COLO829 (cell line): Measurements from ENCODE around the gene SEPTIN1.
"Not testable (repeated sequence)": the region's sequence is repeated elsewhere in the genome, so short reads cannot be mapped to it uniquely, and the experiment has no call there.

Source experiments
- DNase-seq: peaks from one replicate; pipeline ENCODE4 v3.0.0; 2012; ENCODE audit warnings: low spot score

SEPTIN1 gene

DNA sequence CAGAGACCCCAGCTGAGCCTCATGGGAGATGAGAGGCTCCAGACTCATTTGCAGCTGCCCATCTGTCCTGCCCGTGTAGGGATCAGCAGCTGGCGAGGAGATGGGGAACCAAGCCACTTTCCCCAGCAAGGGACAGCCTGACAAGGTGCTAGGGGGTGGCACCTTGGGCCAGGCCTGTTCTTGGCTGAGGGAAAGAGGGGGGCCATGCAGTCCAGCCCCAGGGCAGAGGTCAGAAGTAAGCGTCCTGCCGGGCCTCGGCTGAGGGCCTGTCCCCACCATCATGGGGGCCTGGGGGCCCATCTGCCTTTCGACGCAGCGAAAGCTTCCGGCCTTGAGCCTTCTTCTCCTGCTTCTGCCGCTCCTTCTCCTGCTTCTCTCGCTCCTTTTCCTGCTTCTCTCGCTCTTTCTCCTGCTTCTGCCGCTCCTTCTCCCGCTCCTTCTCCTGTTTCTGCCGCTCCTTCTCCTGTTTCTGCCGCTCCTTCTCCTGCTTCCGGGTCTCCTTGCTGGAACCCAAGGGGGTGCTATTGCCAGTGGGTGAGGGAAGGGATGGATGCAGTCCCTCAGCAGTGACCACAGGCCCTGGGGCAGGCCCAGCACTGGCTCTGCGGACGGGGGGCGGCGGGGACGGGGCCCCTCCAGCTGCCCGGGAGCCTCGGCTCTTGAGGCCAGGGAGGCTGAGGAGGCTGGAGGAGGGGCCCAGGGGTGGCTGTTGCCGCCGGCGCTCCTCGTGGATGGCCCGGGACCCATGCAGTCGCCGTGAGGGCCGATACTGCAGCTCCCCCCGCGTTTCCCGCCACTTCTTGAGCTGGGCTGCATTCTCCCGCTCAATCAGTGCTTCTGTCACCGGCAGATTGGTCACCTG, 24.4 kb downstream of the SEPTIN1 start:
- no peak for DNase-seq

DNA sequence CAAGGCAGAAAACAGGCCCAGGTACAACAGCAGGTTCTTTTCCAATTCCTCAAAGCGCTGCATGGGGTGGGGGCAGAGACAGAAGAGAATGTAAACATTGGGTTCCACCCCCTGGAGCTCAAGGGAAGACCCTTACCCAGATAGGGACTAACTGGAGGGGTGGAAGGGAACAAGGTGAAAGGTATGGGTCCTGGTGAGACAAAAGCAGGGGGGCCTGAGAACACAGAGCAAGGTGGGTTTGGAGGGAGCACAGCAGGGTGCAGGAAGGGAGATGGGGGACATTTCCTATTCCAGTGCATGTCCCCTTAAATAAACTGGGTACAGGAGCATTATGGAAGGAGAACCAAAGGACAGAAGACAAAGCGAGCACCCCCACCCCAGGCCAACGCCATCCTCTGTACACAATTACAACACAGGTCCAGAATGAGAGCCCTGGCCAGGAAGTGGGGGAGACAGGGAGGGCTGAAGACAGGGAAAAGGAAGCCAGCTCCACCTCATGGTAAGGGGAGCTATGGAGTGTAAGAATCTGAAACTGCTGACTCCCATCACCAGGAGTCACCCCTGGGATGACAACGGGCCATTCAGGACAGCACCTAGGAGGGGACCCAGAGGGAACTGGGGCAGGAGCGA, 25.2 kb downstream of the SEPTIN1 start:
- DNase-seq, result no peak

DNA sequence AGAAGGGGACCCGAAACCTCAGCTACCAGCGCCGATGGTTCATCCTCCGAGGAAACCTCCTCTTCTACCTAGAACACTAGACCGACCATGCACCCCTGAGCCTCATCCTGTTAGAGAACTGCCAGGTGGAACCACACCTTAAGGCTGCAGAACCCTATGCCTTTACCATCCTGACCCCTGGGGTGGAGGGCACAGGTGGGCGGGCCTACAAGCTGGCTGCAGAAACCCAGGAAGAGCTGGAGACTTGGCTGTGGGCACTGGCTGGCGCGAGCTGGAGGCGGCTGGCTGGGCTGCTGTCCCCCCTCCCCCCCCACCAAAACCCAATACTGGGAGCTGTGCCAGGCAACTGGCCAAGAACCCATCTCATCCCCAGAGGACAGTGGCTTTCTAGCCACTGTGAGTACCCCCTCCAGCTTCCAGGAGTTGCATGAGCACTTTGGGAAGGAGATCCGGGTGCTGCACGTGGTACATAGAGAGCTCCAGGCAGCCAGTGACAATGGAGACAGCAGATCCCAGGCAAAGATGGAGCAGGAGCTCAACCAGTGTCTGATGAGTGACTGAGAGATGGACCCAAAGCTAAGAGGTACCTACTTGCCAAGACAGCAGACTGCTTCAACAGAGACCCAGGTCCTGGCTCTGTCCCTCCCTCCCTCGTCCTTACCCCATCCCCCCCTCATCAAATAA, 25.8 kb downstream of the SEPTIN1 start:
- DNase-seq, result no peak

DNA sequence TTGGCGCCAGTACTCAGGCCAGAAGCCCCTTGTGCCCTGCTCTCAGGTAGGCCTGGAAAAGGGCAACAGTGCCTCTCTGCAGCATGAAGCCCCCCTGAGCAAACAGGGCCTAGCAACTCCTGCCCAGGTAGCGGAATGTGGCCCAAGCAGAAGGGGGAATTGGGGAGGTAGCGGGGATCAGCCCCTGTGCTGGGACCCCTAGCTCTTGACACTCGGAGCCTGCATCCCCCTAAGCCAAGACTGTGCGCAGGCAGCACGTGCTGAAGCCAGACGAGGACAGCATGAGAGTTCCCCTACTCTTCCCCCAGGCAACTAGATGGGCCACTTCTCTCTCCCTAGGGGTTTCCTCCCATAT, 26.4 kb downstream of the SEPTIN1 start:
- no peak for DNase-seq

DNA sequence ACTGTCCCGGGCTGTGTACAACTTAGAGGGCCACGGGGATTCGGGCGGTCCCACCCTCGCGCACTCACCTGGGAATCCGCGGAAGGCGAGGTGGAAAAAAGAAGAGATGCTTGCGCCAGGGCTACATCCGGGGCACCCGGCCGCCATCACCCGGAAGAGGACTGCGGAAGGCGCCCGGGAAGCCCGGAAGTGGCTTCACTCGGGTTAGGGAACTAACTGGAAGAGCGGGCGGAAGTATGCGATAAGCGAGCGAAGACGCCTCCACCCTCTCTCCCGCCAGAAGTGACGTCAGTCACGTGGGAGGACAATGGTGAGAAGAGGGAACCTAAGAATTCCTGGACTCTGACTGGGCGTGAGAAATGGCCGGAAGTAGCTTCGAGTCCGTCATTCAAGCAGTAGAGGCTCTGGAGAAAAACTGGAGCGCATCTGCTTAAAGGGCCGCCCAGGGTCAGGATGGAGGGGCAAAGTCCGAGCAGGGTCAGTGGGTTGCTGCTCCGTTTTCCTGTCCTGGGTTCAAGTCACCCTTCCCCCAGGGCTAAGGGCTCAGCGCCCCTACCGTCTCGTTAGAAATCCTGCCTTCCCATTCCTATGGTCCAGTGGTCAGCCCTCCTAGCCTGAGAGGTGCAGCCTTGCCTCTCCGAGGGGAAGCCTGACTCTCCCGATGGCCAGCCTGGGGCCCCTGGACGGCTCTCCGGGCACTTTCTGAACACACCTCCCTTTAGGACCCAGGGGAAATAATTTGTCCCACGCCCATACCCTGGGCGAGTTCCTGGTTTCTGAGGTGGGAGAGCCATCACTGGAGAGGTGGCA, 27.0 kb downstream of the SEPTIN1 start, which contains the start of gene CD2BP2:
Gene CD2BP2, minus strand, starts transcription at position 165 of the 810 bp plus-strand sequence. CDS start 627 bp downstream, outside the sequence.
- peak; percentile 95 for DNase-seq

DNA sequence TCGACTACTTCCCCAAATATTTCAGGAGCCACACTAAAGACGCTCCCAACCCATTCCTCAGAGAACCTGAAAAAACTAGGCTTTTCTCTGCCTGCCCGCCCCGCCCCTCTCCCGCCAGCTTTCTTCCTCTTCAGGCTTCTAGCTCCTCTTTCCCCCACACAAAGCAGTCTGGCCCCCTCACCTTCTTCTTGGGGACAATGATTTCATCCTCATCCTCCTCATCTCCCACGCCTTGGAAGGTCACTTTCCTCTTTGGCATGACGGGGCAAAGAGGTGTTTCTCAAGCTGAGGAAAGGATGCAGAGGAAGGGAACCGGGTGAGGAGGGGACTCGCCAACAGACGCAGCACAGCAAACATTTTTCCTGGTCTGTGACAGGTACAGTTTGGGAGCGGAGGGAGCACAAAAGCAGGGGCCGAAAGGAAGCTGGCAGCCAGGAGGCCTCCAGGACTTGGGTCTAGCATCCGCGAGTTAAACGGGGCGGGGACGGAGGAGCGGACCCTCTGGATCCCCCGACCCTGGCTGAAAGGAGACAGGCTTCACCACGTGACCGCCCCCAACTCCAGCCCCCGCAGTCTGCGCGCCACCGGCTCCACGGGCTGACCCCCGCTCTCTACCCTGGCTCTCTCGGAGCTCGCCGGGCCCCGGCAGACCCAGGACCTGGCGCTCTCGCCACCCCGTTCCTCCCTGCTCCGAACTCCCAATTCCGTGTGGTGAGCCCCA, 27.8 kb downstream of the SEPTIN1 start:
- no peak for DNase-seq

DNA sequence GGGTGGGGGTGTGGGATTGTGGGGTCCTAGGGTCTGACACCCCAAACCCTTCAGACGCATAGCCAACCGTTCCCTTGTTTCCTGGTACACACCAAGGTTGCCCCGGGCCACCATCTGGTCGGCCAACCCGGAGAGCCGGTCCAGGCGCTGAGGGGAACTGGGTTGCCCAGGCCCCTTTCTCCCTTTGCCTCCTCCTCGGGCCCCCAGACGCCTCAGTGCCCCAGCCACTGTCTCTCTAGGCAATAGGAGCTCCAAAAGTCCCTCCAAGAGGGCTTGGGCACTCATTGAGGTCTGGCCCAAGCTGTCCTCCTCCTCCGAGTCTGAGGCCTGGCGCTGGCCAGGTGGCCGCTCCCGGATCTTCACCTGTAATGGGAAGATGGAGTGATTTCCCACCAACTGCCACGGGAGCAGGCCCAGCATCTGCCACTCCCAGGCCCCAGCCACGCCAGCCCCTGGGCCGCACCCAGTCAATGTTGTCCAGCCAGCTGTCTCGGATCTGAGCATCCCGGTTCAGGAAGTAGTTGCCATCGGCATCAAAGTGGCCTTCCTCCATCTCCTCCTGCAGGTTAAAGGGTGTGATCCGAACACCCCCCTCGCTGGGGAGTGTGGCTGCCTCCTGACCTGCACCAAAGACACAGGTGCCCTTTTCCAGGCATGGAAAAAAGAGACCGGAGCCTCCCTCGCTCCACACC, 28.8 kb downstream of the SEPTIN1 start:
- DNase-seq, result no peak

DNA sequence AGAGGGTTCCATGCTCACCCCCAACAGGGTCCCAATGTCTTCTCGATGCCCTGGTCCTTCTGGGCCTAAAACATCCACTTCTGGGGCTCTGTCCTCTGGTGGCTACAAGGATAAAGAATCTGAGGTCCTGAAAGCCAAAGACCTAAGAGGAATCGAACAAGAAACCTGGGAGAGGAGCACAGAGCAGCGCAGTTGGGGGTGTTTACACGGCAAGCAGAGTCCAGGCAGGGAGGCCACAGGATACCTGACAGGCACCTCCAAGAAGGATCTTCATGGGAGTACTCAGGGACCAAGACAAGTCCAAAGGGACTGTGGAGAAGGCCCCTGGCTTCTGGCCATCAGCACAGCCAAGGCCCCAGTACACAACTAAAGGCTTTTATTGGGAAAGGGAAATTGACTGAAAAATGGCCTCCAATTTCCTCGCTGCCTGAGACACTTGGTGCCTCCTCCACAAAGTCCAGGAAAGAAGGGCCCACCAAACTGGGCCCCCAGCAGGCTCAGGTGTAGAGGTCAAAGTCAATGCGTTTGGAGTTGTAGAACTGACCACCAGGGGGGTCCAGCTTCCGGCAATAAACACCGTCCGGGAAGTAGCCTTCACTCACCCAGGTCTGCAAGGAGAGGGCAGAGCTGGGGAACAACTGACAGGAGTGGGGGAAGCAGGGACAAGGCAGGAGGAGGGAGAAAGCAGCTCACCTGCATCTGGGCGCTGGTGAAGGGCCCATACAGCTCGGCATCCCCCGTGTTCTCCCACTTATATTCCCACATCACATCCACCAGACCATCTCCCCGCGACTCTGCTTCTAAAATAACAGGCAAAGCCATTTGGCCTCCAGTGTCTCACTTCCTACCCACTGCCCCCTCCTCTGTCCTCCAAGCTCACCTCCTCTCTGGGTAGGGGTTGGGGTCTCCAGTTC, 29.6 kb downstream of the SEPTIN1 start:
- DNase-seq, result no peak

DNA sequence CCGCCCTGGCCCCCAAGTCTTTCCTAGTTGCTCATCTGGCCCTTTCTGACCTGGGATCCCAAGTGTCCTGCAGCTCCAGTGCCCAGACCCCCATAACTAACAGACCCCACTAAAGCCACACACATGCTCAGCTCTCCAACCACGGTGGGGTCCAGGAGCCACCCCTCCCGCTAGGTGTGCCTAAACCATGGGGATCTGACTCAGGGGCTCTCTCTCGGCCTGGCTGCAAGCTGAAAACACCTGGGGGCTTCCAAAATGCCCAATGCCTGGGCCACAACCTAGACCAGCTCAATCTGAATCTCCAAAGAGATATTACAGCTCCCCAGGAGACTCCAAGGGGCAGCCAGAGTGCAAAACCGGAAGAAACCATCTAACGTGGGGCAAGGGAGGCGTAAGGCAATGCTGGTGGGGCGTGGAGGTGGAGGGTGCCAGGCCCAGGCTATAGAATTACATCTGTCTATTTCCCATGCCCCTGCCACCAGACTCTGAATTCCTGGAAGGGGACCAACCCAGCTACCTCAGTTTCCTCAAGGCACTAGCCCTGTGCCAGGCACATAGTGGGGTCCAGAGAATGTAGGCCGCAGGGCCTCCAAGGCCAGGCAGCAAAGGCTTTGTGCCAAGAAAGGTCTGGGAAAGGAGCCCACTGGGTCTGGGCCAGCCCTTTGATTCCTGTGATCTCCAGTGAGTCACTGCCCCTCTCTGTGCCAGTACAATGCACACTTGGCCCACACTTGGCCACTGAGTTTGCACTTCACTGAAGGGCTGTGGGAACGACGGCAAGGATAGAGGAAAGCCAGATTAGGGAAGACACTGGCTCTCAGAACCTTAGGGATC, 30.6 kb downstream of the SEPTIN1 start:
- peak; percentile 62 for DNase-seq

DNA sequence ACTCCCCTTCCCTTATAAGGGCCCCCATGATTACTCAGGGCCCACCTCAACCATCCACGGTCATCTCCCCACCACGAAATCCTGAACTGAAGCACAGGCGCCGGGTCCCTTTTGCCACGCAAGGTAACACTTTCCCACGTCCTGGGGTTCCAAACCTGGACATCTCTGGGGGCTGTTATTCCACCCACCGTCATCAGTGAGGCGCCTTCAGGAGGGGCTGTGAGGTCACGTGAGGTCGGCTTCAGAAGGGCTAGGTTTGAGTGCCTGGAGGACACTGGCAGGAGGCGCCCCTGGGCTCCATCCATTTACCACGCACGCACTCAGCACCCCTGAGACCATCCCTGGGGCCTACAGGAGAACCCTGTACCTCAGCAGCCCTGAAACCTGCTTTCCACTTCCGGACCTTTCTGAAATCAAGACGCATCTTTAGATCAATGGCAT, 31.3 kb downstream of the SEPTIN1 start:
- no peak for DNase-seq

DNA sequence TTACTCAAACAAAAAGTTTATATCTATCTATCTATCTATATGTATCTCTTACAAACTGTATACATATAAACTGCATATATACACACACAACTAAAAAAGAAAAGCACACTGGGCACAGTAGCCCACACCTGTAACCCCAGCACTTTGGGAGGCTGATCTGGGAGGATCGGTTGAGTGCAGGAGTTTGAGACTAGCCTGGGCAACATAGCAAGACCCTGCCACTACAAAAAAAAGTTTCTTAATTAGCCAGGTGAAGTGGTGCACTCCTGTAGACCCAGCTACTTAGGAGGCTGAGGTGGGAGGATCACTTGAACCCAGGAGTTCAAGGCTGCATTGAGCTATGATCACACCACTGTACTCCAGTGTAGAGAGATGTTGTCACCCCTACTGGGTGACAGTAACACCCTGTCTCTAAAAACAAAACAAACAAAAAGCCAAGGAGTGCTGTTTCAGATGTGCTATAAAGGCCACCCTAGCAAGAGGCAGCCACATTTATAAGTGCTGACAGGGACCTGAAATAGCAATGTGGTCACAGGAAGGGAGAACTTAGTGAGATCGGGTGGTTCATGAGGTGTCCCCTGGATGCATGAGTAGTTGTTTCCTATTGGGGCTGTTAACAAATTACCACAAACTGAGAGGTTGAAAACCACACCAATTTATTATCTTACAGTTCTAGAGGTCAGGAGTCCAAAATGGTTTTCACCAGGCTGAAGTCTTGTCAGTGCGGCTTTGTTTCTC, 32.1 kb downstream of the SEPTIN1 start:
- no peak for DNase-seq

DNA sequence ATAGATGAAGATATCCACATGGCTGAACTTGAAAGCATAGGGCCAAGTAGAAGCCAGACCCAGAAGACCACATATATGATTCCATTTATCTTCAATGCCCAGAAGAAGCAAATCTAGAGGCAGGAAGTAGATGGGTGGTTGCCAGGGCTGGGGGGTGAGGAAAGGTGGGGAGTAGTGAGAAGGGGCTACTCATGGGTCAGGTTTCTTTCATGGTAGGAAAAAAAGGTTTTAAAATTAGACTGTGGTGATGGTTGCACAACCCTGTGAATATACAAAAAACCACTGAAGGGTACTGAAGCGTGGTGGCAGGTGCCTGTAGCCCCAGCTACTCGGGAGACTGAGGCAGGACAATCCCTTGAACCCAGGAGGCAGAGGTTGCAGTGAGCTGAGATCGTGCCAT, 32.7 kb downstream of the SEPTIN1 start:
- no peak for DNase-seq

DNA sequence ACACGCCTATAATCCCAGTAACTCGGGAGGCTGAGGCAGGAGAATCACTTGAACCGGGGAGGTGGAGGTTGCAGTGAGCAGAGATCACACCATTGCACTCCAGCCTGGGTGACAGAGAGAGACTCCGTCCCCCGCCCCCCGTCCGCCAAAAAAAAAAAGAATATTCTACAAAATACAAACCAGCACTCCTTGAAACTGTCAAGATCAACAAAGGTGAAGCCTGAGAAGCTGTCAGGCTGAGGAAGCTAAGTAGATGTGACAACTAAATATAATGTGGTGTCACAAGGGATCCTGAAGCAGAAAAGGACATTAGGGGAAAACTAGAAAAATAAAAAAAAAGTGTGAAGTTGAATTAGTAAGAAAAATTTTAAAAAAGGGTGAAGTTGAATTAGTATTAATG, 33.4 kb downstream of the SEPTIN1 start:
- no peak for DNase-seq

DNA sequence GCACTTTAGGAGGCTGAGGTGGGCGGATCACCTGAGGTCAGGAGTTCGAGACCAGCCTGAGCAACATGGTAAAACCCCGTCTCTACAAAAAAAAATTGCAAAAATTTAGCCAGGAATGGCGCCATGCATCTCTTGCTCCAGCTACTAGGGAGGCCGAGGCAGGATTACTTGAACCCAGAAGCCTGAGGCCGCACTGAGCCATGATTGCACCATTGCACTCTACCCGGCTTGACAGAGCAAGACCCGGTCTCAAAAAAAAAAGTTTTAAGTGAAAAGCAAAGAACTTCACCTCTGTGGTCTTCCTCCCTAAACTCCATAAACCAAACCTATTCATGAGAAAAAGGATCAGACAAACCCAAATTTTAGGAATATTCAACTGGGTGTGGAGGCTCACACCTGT, 34.2 kb downstream of the SEPTIN1 start:
- DNase-seq, result no peak

DNA sequence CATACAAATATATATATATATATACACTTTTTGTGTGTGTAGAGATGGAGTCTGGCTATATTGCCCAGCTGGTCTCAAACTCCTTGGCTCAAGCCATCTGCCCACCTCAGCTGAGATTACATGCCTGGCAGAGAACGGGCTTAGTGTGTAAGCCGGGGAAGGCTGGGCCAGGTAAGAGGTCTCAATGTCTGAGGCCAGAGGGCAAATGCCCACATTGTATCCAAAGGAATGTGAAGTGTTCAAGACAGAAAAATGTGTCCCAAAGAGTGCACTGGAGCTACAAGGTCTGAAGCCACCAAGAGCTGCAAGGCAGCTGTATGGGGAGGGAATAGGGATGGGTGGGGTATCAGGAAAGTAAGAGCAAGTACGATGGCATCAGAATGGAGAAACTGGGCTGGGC, 36.1 kb downstream of the SEPTIN1 start:
- no peak for DNase-seq

DNA sequence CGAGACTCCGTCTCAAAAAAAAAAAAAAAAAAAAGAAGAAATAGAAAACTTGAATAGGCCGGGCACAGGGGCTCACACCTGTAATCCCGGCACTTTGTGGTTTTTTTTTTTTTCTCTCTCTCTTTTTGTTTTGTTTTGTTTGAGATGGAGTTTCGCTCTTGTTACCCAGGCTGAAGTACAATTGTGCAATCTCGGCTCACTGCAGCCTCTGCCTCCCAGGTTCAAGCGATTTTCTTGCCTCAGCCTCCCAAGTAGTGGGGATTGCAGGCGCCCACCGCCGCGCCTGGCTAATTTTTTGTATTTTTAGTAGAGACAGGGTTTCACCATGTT, 38.9 kb downstream of the SEPTIN1 start:
- DNase-seq, result not testable (repeated sequence)

DNA sequence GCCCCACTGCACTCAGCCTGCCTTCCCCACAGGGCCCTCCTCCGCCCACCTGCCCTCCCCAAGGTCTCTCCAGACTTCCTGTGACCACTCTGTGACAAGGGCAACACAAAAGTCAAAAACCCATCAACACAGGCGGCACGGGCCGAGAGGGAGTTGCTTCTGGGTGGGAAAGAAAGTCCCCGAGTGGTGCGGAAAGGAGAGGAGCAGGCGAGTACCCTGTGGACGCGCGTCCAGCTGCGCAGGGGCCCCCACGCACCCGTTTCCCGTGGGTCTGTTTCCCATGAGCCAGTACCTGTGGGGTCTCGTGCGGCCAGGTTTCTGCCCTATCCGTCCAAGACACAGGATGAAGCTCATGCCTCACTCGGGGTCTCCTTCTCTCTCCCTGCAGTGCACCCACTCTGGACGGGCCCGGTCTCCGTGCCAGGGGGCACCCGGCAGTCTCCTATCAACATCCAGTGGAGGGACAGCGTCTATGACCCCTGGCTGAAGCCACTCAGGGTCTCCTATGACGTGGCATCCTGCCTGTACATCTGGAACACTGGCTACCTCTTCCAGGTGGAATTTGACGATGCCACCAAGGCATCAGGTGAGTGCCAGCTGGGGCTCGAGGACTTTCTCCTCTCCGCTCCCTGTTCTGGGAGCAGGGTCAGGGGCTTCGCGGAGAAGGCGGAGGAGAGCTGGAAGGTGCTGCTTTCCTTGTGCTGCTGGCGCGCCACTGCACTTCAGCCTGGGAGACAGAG, 39.4 kb downstream of the SEPTIN1 start:
- DNase-seq, result no peak

DNA sequence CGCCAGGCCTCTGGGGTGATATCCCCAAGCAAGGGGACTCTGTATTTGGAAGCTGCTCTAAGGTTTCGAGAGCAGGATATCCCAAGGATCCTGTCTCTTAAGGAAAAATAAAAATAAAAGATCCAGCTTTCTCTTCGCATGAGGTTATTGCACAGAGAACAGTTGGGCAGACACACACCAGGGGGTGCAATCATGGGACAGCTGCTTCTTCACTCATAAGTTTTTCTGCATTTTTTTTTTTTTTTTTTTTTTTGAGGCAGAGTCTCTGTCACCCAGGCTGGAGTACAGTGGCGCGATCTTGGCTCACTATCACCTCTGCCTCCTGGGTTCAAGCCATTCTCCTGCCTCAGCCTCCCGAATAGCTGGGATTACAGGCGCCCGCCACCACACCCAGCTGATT, 40.4 kb downstream of the SEPTIN1 start:
- DNase-seq, result not testable (repeated sequence)
